Spinal cord (tissue), 10 donors: Measurements from ENCODE around the gene KCNC4. TPM values are rescaled to one million over a fixed set of nuclear protein-coding genes. Genes with fewer than 3 reads are reported as not detected.

Experiments
- DNase-seq, 6 donors: peaks; one replicate each; pipeline versions ENCODE4 v3.0.0 to v3.0.0-alpha.2; 2013 to 2015; ENCODE audit warnings: low spot score in 6 of 6, low read depth in 4 of 6
- H3K27ac ChIP-seq: one replicate; pipeline ENCODE4 v1.5.1; 2013; ENCODE audit warnings: low read depth, low read length, control low read depth
- H3K27me3 ChIP-seq: one replicate; pipeline ENCODE4 v1.6.1; 2013; ENCODE audit warnings: low read length; ENCODE audit not compliant: control insufficient read depth, insufficient read depth
- H3K36me3 ChIP-seq: one replicate; pipeline ENCODE4 v1.6.1; 2013; ENCODE audit warnings: low read length; ENCODE audit not compliant: control insufficient read depth, insufficient read depth
- H3K4me1 ChIP-seq: one replicate; pipeline ENCODE4 v1.6.1; 2013; ENCODE audit warnings: low read length; ENCODE audit not compliant: control insufficient read depth, insufficient read depth
- H3K4me3 ChIP-seq: one replicate; pipeline ENCODE4 v1.5.1; 2013; ENCODE audit warnings: low read depth, low read length, control low read depth
- H3K9me3 ChIP-seq: one replicate; pipeline ENCODE4 v1.6.1; 2013; ENCODE audit warnings: low read length; ENCODE audit not compliant: control insufficient read depth, insufficient read depth
- WGBS: methylation state at CpG from one replicate; pipeline ENCODE4 v1.1.5; 2013; ENCODE audit warnings: missing lambda C conversion rate; ENCODE audit not compliant: insufficient coverage; 5-methylcytosine and 5-hydroxymethylcytosine counted together
- polyA plus RNA-seq, 2 donors: library from polyadenylated mRNA; unstranded; fragments of 120-200 nt; gene quantifications; one replicate each; pipeline ENCODE4 v1.2.1, GENCODE V29; 2013; ENCODE audit not compliant: insufficient read length in 2 of 2
- total RNA-seq, 2 donors: library from RNA; depleted of rRNA in 1 of 2; stranded (reverse); fragments of 120-200 nt in 1 of 2; fragments of >200 nt in 1 of 2; gene quantifications; one replicate each; pipeline versions ENCODE4 v1.2.3 to v1.2.4, GENCODE V29; 2013 to 2014
- donor health status: healthy.

The KCNC4 gene
- total and polyA plus RNA-seq, 4 donors: 9.1 to 58.6 (median 36.5) TPM

- Histone ChIP-seq H3K27ac (no peak overlapping the region), H3K4me3 (no peak overlapping the region), H3K36me3 (peaks cover 39% of the 10 kb centered on the region), H3K9me3 (no peaks in the 10 kb centered on the region), H3K4me1 (peaks cover 49% of the 10 kb centered on the region), H3K27me3 (peaks cover 6% of the 10 kb centered on the region)
- DNase-seq: no peak
- WGBS: 91% methylated on average over 5 of the region's 6 CpGs
These were observed 6.8 kb downstream of the KCNC4 start for GRCh38 chr1:110216844-110217444.

- Histone ChIP-seq H3K4me1 (peaks cover 37% of the 10 kb centered on the region), H3K4me3 (no peak overlapping the region), H3K9me3 (no peaks in the 10 kb centered on the region), H3K27me3 (no peaks in the 10 kb centered on the region), H3K27ac (no peak overlapping the region), H3K36me3 (peaks cover 45% of the 10 kb centered on the region)
- WGBS: 88% methylated on average over 4 of the region's 5 CpGs
- no peak for DNase-seq
These were observed 8.0 kb downstream of the KCNC4 start for GRCh38 chr1:110218137-110218536.

- 81% methylated on average over 4 of the region's 4 CpGs for WGBS
- no peaks in the 10 kb centered on the region for H3K9me3 ChIP-seq
- no peak overlapping the region for H3K27ac ChIP-seq
- peaks cover 31% of the 10 kb centered on the region for H3K4me1 ChIP-seq
- DNase-seq: no peak
- peaks cover 51% of the 10 kb centered on the region for H3K36me3 ChIP-seq
- H3K4me3 ChIP-seq: no peak overlapping the region
- H3K27me3 ChIP-seq: no peaks in the 10 kb centered on the region
These were observed 8.6 kb downstream of the KCNC4 start for GRCh38 chr1:110218739-110219138.

GRCh38 chr1:110220324-110220723 is 10.2 kb downstream of the KCNC4 start:
- Histone ChIP-seq H3K36me3 (peaks cover 56% of the 10 kb centered on the region), H3K4me3 (no peak overlapping the region), H3K4me1 (peaks cover 15% of the 10 kb centered on the region), H3K27me3 (no peaks in the 10 kb centered on the region), H3K9me3 (no peaks in the 10 kb centered on the region), H3K27ac (no peak overlapping the region)
- WGBS: 38% methylated on average over 4 of the region's 5 CpGs
- no peak for DNase-seq

GRCh38 chr1:110221119-110221518 is 11.0 kb downstream of the KCNC4 start:
- DNase-seq: no peak
- Histone ChIP-seq H3K4me3 (no peak overlapping the region), H3K27ac (no peak overlapping the region), H3K9me3 (no peaks in the 10 kb centered on the region), H3K36me3 (peaks cover 60% of the 10 kb centered on the region), H3K4me1 (peaks cover 7% of the 10 kb centered on the region), H3K27me3 (no peaks in the 10 kb centered on the region)
- 89% methylated on average over 4 of the region's 4 CpGs for WGBS

- no peak overlapping the region for H3K4me3 ChIP-seq
- H3K27me3 ChIP-seq: no peaks in the 10 kb centered on the region
- no peaks in the 10 kb centered on the region for H3K4me1 ChIP-seq
- H3K36me3 ChIP-seq: peaks cover 68% of the 10 kb centered on the region
- no peak overlapping the region for H3K27ac ChIP-seq
- H3K9me3 ChIP-seq: no peaks in the 10 kb centered on the region
- DNase-seq: no peak
- WGBS: 96% methylated on average over 27 of the region's 27 CpGs
These were observed 13.0 kb downstream of the KCNC4 start for GRCh38 chr1:110223127-110223526.

- Histone ChIP-seq H3K4me1 (no peaks in the 10 kb centered on the region), H3K27me3 (no peaks in the 10 kb centered on the region), H3K9me3 (no peaks in the 10 kb centered on the region), H3K27ac (no peak overlapping the region), H3K36me3 (peaks cover 72% of the 10 kb centered on the region), H3K4me3 (no peak overlapping the region)
- WGBS: 92% methylated on average over 16 of the region's 17 CpGs
- no peak for DNase-seq
These were observed 13.5 kb downstream of the KCNC4 start for GRCh38 chr1:110223581-110223980.

GRCh38 chr1:110224240-110224995 is 14.3 kb downstream of the KCNC4 start:
- H3K36me3 ChIP-seq: peaks cover 74% of the 10 kb centered on the region
- WGBS: 85% methylated on average over 6 of the region's 8 CpGs

GRCh38 chr1:110225212-110225611 is 15.1 kb downstream of the KCNC4 start:
- Histone ChIP-seq H3K27ac (no peak overlapping the region), H3K27me3 (no peaks in the 10 kb centered on the region), H3K9me3 (no peaks in the 10 kb centered on the region), H3K36me3 (peaks cover 78% of the 10 kb centered on the region), H3K4me1 (peaks cover 5% of the 10 kb centered on the region), H3K4me3 (no peak overlapping the region)
- 57% methylated on average over 6 of the region's 7 CpGs for WGBS
- no peak for DNase-seq

More at GRCh38 chr1:110224240-110224995, 14.3 kb downstream of the KCNC4 start:
- Histone ChIP-seq H3K27me3 (no peaks in the 10 kb centered on the region), H3K4me3 (no peak overlapping the region), H3K9me3 (no peaks in the 10 kb centered on the region), H3K4me1 (no peaks in the 10 kb centered on the region), H3K27ac (no peak overlapping the region)
- DNase-seq: no peak
